VCaP (cell line): ENCODE measurements around the gene SS18L1.

Source experiments
- H3K27ac ChIP-seq: fragments of 450-650 bp; 2 replicates; pipeline ENCODE4 v1.5.1; 2017
- CTCF ChIP-seq: fragments of 450-650 bp; conservative IDR thresholded peaks from 2 replicates; pipeline ENCODE4 v1.5.1; 2017; ENCODE audit warnings: mild to moderate bottlenecking, moderate library complexity

SS18L1 gene

DNA sequence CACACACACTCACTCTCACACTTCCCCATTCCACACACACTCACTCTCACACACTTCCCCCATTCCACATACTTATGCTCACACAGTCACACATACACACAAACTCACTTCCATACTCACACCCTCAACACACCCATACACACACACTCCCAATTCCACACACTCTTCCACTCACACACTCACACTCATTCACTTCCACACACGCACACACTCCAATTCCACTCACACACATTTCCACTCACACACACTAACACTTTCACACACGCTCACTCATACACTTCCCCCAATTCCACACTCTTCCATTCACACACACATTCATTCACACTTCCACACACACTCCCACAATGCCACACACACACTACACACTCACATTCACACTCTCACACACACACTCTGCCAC lies 86.7 kb downstream of the SS18L1 start:
- H3K27ac ChIP-seq: no peak overlapping the region
- TF ChIP-seq CTCF: no peak

GRCh38 chr20:62230696-62231095 lies 87.1 kb downstream of the SS18L1 start:
- no peak for TF ChIP-seq CTCF
- peak overlapping the region; percentile 86; the same call in 1 of the 2 replicates for H3K27ac ChIP-seq

DNA sequence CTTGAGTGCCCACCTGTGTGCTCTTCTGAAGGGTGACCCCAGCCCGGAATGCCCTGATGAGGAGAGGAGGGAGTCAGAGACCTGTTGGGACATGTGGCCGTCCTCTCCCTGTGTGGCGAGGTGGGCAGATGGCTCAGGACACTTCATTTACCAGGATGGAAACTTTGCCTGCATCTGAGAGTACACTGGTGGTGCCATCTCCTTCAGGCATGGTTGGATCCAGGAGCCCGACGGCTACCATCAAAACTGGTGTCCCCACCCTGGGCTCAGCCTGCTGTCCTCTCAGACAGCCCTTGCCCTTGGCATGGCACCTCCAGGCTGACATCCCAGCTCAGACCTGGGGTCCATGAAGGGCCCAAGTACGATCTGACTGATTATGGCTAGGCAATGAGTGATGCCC lies 87.7 kb downstream of the SS18L1 start:
- H3K27ac ChIP-seq: peak overlapping the region; percentile 86; the same call in 1 of the 2 replicates
- no peak for TF ChIP-seq CTCF
